ENCODE data around the gene VGLL4. TPM values are rescaled to one million over a fixed set of nuclear protein-coding genes. Genes with fewer than 3 reads are reported as not detected.

VGLL4 gene
- total RNA-seq, 1 experiment from 2014 or later, result 26.9 TPM

- TF ChIP-seq POLR2AphosphoS5 (IDR thresholded peaks at IDR 0.05; ENCODE audit: low read depth, low read length) (no peak), MAX (IDR thresholded peaks at IDR 0.05) (no peak), YY1 (IDR thresholded peaks at IDR 0.05; ENCODE audit: extremely low read depth, insufficient replicate concordance, low read depth, low read length) (no peak), POLR2A (IDR thresholded peaks at IDR 0.05; ENCODE audit: borderline replicate concordance, extremely low read depth, insufficient read depth, insufficient read length) (no peak), ZBTB33 (IDR thresholded peaks at IDR 0.05; ENCODE audit: extremely low read depth, insufficient replicate concordance, low read length) (no peak)
Observed at GRCh38 chr3:11650391-11650790, 6.7 kb upstream of the VGLL4 start (continued).

- peaks cover 8% of the 10 kb centered on the region; the same call in 1 of the 2 replicates for H4K20me1 ChIP-seq (ENCODE audit: insufficient read depth)
- no peak for ATAC-seq
- no TSS peak for BruUV-seq (replicated peaks)
- peaks cover 17% of the 10 kb centered on the region for H3K79me2 ChIP-seq (ENCODE audit: insufficient read depth, low read length)
- H3K4me2 ChIP-seq (ENCODE audit: low read length), result no peak overlapping the region
- no peak for DNase-seq (ENCODE audit: low read depth, low spot score)
- ChIA-PET POLR2A (no interaction called here), RAD21 (ENCODE audit: low non-redundant PET in 1 of 2, low total read pairs in 2 of 2, uncharacterized antibody in 2 of 2, unreplicated experiment in 2 of 2) (no interaction called here), CTCF (no interaction called here)
- intact Hi-C loops (cut with micrococcal nuclease), result no loop called here
- no peak overlapping the region for H2AFZ ChIP-seq (ENCODE audit: low read depth, low read length, poor library complexity, severe bottlenecking)
- H3K36me3 ChIP-seq (ENCODE audit: control insufficient read depth in 1 of 2, insufficient read depth in 2 of 2, low read length in 2 of 2), result no peaks in the 10 kb centered on the region
- TF ChIP-seq POLR2A (IDR thresholded peaks at IDR 0.05; ENCODE audit: borderline replicate concordance, extremely low read depth, insufficient read depth, insufficient read length) (no peak), EZH2 (IDR thresholded peaks at IDR 0.05) (no peak), SRF (IDR thresholded peaks at IDR 0.05; ENCODE audit: low read depth) (no peak), CTCF (IDR thresholded peaks at IDR 0.05 in 2 of 3, conservative IDR thresholded peaks at IDR 0.05 in 1 of 3; ENCODE audit: borderline replicate concordance in 1 of 3, insufficient read depth in 1 of 3, low read depth in 2 of 3, low read length in 2 of 3) (no peak), ZFX (IDR thresholded peaks at IDR 0.05) (no peak), MAX (IDR thresholded peaks at IDR 0.05) (no peak), REST (IDR thresholded peaks at IDR 0.05; ENCODE audit: low read depth) (no peak)
- H3K4me1 ChIP-seq (ENCODE audit: control insufficient read depth in 1 of 2, insufficient read depth in 2 of 2, low read length in 2 of 2), result peaks cover 0 to 7% of the 10 kb centered on the region in 2 experiments; a peak in 2 of 4 replicates
- H3K4me3 ChIP-seq (replicated peaks in 1 of 2; ENCODE audit: low read depth in 1 of 2, low read length in 2 of 2), result no peak overlapping the region
- H3K27me3 ChIP-seq (ENCODE audit: insufficient read depth, low read length), result no peaks in the 10 kb centered on the region
- H3K9me2 ChIP-seq (ENCODE audit: insufficient read depth), result no peaks in the 10 kb centered on the region
- no peaks in the 10 kb centered on the region for H3K9me3 ChIP-seq (ENCODE audit: control insufficient read depth in 1 of 2, insufficient read depth in 1 of 2, low read depth in 1 of 2, low read length in 2 of 2)
- H3K27ac ChIP-seq (ENCODE audit: low read depth, low read length), result no peak overlapping the region
- no peak overlapping the region for H3K9ac ChIP-seq (ENCODE audit: low read length)
Observed at GRCh38 chr3:11648735-11649134, 5.0 kb upstream of the VGLL4 start.
